ENCODE measurements around the gene LENG8.

LENG8 gene

DNA sequence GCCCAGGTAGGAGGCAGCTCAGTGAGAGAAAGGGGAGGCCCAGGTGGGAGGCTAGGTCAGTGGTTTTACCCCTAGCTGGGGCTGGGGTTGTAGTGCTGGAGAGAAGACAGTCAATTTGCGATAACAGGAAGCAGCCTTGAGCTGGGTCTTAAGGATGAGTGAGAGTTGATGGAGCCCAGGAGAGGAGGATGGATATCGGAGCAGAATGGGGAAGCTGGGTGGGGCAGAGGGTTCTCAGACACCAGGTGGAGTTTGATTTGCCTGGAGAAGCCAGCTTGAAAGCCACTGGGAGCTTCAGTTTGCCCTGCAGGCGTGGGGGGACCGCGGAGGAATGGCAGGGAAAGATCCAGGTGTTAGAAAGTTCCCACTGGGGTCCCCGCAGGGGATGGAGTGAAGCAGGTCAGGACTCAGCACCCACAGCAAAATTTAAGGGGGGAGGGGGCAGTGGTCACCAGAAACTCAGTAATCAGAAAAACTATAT, 24.9 kb downstream of the LENG8 start:
- no peaks in the 10 kb centered on the region for H3K36me3 ChIP-seq (ENCODE audit: insufficient read depth, low read length)
- peak overlapping the region; percentile 76 for H3K4me3 ChIP-seq
- DNase-seq (ENCODE audit: low read depth, low spot score): no peak
- peak overlapping the region; percentile 93 for H3K27ac ChIP-seq
- H3K9ac ChIP-seq (ENCODE audit: insufficient read length): peak overlapping the region; percentile 32
- no peaks in the 10 kb centered on the region for H3K9me3 ChIP-seq (ENCODE audit: low read depth, low read length)
- no peak for TF ChIP-seq FOXP2 (optimal IDR thresholded peaks at IDR 0.05; ENCODE audit: control extremely low read depth, extremely low read length, insufficient read depth)
- no peak for TF ChIP-seq POLR2AphosphoS5 (IDR thresholded peaks at IDR 0.05; ENCODE audit: borderline replicate concordance, low read depth, low read length)
- TF ChIP-seq EZH2 (IDR thresholded peaks at IDR 0.05): no peak

DNA sequence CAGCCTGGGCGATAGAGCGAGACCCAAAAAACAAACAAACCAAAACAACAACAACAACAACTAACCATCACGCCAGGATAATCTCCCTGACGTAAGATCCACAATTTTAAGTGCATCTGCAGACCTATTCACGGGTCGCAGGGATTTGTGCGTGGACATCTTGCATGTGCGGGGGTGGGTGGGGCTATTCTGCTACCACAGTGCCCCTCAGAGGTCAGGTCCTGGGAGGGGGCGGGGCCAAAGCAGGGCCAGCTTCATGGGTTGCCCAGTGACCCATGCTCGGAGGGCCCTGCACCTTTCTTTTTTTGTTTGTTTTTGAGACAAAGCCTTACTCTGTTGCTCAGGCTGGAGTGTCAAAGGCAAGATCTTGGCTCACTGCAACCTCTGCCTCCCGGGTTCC, 26.7 kb downstream of the LENG8 start:
- no peak for DNase-seq (ENCODE audit: low read depth, low spot score)
- no peaks in the 10 kb centered on the region for H3K36me3 ChIP-seq (ENCODE audit: insufficient read depth, low read length)
- no peaks in the 10 kb centered on the region for H3K9me3 ChIP-seq (ENCODE audit: low read depth, low read length)
- TF ChIP-seq FOXP2 (optimal IDR thresholded peaks at IDR 0.05; ENCODE audit: control extremely low read depth, extremely low read length, insufficient read depth): no peak
- TF ChIP-seq POLR2AphosphoS5 (IDR thresholded peaks at IDR 0.05; ENCODE audit: borderline replicate concordance, low read depth, low read length): no peak
- no peak for TF ChIP-seq EZH2 (IDR thresholded peaks at IDR 0.05)
- H3K27ac ChIP-seq: no peak overlapping the region
- H3K4me3 ChIP-seq: no peak overlapping the region
- no peak overlapping the region for H3K9ac ChIP-seq (ENCODE audit: insufficient read length)

DNA sequence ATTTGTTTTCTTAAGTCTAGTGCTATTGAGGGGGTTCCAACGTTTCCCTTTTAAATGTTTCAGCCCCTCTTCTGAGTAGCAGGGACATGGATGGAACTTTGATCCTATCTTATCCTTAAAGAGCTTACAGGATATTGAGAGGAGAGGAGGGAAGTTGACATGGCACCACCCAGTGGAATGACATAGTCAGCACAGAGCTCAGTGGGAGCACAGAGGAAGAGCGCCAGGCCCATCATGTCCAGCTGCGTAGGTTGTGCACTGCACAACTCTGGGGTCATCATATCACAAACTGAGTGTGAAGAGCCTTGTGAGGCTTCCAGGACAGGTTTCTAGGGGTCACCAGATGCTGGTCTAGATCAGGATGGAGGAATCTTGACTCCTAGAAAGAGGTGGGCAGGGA, 28.7 kb downstream of the LENG8 start:
- DNase-seq (ENCODE audit: low read depth, low spot score): no peak
- no peaks in the 10 kb centered on the region for H3K36me3 ChIP-seq (ENCODE audit: insufficient read depth, low read length)
- no peak overlapping the region for H3K4me3 ChIP-seq
- H3K9ac ChIP-seq (ENCODE audit: insufficient read length): no peak overlapping the region
- no peak for TF ChIP-seq FOXP2 (optimal IDR thresholded peaks at IDR 0.05; ENCODE audit: control extremely low read depth, extremely low read length, insufficient read depth)
- no peak for TF ChIP-seq EZH2 (IDR thresholded peaks at IDR 0.05)
- TF ChIP-seq POLR2AphosphoS5 (IDR thresholded peaks at IDR 0.05; ENCODE audit: borderline replicate concordance, low read depth, low read length): no peak
- no peaks in the 10 kb centered on the region for H3K9me3 ChIP-seq (ENCODE audit: low read depth, low read length)
- H3K27ac ChIP-seq: no peak overlapping the region

DNA sequence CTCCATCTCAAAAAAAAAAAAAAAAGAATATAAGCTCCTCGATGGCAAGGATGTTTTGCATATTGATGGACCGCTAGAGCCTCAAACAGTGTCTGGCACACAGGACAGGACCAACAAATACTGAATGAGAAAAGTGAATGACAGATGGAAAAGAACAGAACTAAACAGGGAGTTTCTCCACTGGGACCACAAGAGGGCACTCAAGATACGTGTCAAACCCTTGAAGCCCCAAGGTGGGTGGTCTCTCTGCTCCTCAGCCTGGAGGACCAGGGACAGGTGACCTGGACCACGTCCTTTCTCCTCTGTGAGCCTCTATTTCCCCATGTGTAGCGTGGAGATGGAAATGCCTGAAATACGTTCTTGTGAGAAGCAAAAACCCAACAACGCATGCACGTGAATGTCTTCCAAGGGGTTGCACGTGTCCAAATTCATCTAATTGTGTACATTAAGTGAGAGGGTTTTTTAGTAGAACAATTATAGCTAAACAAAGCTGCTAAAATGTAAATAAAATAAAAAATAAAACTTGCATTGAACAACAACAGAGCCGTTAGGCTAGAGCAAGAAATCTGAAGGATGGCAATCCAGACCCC, 29.8 kb downstream of the LENG8 start:
- no peaks in the 10 kb centered on the region for H3K9me3 ChIP-seq (ENCODE audit: low read depth, low read length)
- TF ChIP-seq FOXP2 (optimal IDR thresholded peaks at IDR 0.05; ENCODE audit: control extremely low read depth, extremely low read length, insufficient read depth) (no peak), POLR2AphosphoS5 (IDR thresholded peaks at IDR 0.05; ENCODE audit: borderline replicate concordance, low read depth, low read length) (no peak), EZH2 (IDR thresholded peaks at IDR 0.05) (no peak)
- no peak overlapping the region for H3K27ac ChIP-seq
- DNase-seq (ENCODE audit: low read depth, low spot score): no peak
- H3K4me3 ChIP-seq: no peak overlapping the region
- H3K36me3 ChIP-seq (ENCODE audit: insufficient read depth, low read length): no peaks in the 10 kb centered on the region
- H3K9ac ChIP-seq (ENCODE audit: insufficient read length): no peak overlapping the region

DNA sequence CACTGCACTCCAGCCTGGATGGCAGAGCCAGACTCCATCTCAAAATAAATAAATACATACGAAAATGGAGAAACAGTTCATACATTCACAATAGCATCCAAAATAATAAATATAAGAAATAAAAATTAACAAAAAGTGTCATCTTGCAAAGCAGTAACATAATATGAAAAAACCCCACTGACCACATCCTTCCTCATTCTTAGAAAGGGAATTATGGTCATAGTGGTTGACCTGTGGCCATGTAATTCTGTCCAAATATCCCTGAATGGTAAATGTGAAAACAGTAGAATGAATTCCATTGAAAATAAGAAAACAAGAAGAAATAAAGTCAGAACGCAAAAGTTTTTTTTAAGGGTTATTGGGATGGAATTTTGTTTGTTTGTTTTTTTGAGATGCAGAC, 31.1 kb downstream of the LENG8 start:
- no peak for DNase-seq (ENCODE audit: low read depth, low spot score)
- Histone ChIP-seq H3K9me3 (ENCODE audit: low read depth, low read length) (no peaks in the 10 kb centered on the region), H3K27ac (no peak overlapping the region)

DNA sequence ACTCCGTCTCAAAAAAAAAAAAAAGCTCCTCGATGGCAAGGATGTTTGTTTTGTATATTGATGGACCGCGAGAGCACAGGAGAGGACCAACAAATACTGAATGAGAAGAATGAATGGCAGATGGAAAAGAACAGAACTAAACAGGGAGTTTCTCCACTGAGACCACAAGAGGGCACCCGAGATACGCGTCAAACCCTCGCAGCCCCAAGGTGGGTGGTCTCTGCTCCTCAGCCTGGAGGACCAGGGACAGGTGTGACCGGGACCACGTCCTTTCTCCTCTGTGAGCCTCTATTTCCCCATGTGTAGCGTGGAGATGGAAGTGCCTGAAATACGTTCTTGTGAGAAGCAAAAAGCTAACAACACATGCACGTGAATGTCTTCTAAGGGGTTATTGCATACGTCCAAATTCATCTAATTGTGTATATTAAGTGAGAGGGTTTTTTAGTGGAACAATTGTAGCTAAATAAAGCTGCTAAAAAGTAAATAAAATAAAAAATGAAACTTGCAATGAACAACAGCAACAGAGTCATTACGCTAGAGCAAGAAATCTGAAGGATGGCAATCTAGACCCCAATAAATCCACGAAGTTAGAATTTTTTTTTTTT, 32.4 kb downstream of the LENG8 start:
- no peak overlapping the region for H3K9ac ChIP-seq (ENCODE audit: insufficient read length)
- no peak overlapping the region for H3K4me3 ChIP-seq
- H3K9me3 ChIP-seq (ENCODE audit: low read depth, low read length): no peaks in the 10 kb centered on the region
- H3K36me3 ChIP-seq (ENCODE audit: insufficient read depth, low read length): no peaks in the 10 kb centered on the region
- TF ChIP-seq EZH2 (IDR thresholded peaks at IDR 0.05): no peak
- no peak for TF ChIP-seq FOXP2 (optimal IDR thresholded peaks at IDR 0.05; ENCODE audit: control extremely low read depth, extremely low read length, insufficient read depth)
- no peak for TF ChIP-seq POLR2AphosphoS5 (IDR thresholded peaks at IDR 0.05; ENCODE audit: borderline replicate concordance, low read depth, low read length)
- no peak for DNase-seq (ENCODE audit: low read depth, low spot score)
- no peak overlapping the region for H3K27ac ChIP-seq

More for the DNA sequence above, 31.1 kb downstream of the LENG8 start:
- H3K9ac ChIP-seq (ENCODE audit: insufficient read length): no peak overlapping the region
- H3K36me3 ChIP-seq (ENCODE audit: insufficient read depth, low read length): no peaks in the 10 kb centered on the region
- TF ChIP-seq POLR2AphosphoS5 (IDR thresholded peaks at IDR 0.05; ENCODE audit: borderline replicate concordance, low read depth, low read length): no peak
- TF ChIP-seq FOXP2 (optimal IDR thresholded peaks at IDR 0.05; ENCODE audit: control extremely low read depth, extremely low read length, insufficient read depth): no peak
- TF ChIP-seq EZH2 (IDR thresholded peaks at IDR 0.05): no peak
- H3K4me3 ChIP-seq: no peak overlapping the region

DNA sequence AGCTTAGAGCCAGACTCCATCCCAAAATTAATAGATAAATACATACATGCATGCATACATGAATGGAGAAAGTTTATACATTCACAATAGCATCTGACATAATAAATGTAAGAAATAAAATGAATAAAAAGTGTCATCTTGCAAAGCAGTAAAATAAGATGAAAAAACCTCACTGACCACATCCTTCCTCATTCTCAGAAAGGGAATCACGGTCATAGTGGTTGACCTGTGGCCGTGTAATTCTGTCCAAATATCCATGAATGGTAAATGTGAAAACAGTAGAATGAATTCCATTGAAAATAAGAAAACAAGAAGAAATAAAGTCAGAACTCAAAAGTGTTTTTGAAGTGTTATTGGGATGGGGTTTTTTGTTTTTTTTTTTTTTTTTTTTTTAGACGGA, 33.9 kb downstream of the LENG8 start:
- no peak overlapping the region for H3K27ac ChIP-seq
- no peaks in the 10 kb centered on the region for H3K36me3 ChIP-seq (ENCODE audit: insufficient read depth, low read length)
- no peaks in the 10 kb centered on the region for H3K9me3 ChIP-seq (ENCODE audit: low read depth, low read length)
- TF ChIP-seq FOXP2 (optimal IDR thresholded peaks at IDR 0.05; ENCODE audit: control extremely low read depth, extremely low read length, insufficient read depth) (no peak), POLR2AphosphoS5 (IDR thresholded peaks at IDR 0.05; ENCODE audit: borderline replicate concordance, low read depth, low read length) (no peak), EZH2 (IDR thresholded peaks at IDR 0.05) (no peak)
- no peak overlapping the region for H3K4me3 ChIP-seq
- no peak for DNase-seq (ENCODE audit: low read depth, low spot score)
- no peak overlapping the region for H3K9ac ChIP-seq (ENCODE audit: insufficient read length)

DNA sequence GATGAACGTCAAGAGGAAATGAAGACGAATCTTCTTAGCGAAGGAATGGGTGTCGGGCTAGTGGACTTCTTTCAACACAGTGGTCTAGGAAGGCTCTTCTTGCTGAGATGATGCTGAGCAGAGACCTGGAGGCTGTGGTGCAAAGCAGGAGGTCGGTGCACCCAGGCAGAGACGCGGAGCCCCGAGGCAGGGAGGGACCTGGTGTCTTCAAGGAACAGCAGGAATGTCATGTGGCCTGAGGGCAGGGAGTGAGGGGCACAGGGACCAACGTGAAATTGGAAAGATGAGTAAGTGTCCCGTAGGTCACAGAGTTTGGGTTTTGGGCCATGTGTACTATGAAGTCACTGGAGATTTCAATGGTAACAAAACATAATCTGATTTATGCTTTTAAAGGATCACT, 35.5 kb downstream of the LENG8 start:
- H3K9ac ChIP-seq (ENCODE audit: insufficient read length): no peak overlapping the region
- no peaks in the 10 kb centered on the region for H3K9me3 ChIP-seq (ENCODE audit: low read depth, low read length)
- no peak for TF ChIP-seq FOXP2 (optimal IDR thresholded peaks at IDR 0.05; ENCODE audit: control extremely low read depth, extremely low read length, insufficient read depth)
- no peak for TF ChIP-seq EZH2 (IDR thresholded peaks at IDR 0.05)
- TF ChIP-seq POLR2AphosphoS5 (IDR thresholded peaks at IDR 0.05; ENCODE audit: borderline replicate concordance, low read depth, low read length): no peak
- DNase-seq (ENCODE audit: low read depth, low spot score): no peak
- no peaks in the 10 kb centered on the region for H3K36me3 ChIP-seq (ENCODE audit: insufficient read depth, low read length)
- H3K4me3 ChIP-seq: no peak overlapping the region
- no peak overlapping the region for H3K27ac ChIP-seq

Data from SK-N-MC (cell line).